ENCODE data around the gene DUSP3.

The DUSP3 gene

DNA sequence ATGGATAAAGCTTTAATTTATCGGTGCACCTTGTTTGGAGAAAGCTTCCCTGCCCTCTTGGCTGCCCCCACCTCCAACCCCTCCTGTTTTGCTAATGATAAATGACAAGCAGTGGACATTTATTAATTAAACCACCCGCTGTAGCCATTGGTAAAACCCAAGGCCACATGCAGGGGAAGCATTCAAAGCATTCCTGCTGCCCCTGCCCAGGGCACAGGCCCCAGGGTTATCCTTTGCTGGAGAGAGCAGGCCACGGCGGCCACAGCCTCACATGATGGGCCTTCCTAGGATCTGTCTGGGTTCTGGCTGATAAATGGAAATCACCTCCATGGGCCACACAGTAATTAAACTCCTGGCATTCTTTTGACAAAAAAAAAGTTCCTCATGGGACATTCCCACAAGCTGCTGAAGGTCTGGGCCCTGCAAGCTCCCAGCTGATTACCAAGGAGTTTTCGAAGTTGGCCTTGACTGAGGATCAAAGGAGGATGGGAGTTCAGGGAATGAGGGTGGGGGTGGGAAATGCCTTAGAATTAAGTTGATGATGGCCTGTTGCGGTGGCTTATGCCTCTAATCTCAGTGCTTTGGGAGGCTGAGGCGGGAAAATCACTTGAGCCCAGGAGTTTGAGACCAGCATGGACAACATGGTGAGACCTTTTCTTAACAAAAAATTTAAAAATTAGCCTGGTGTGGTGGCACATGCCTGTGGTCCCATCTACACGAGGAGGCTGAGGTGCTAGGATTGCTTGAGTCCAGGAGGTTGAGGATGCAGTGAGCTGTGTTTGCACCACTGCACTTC, 55.7 kb downstream of the DUSP3 start:
- no peak for DNase-seq

DNA sequence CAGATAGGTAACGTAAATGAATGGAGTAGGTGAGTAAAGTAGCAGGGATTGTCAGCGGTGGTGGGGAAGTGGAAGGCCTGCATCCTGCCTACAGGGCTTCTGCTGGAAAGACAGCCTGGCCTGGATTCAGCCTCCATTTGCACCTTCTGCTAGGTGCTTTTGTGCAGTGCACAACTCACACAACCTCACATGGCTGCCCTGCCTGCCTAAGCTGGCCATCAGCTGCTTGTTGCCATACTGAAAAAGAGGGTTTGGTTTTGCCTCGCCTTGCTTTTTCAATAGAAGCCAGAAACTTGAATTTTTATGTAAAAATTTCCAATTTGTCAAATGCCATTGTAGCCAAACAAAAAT, 56.5 kb downstream of the DUSP3 start:
- DNase-seq = no peak

DNA sequence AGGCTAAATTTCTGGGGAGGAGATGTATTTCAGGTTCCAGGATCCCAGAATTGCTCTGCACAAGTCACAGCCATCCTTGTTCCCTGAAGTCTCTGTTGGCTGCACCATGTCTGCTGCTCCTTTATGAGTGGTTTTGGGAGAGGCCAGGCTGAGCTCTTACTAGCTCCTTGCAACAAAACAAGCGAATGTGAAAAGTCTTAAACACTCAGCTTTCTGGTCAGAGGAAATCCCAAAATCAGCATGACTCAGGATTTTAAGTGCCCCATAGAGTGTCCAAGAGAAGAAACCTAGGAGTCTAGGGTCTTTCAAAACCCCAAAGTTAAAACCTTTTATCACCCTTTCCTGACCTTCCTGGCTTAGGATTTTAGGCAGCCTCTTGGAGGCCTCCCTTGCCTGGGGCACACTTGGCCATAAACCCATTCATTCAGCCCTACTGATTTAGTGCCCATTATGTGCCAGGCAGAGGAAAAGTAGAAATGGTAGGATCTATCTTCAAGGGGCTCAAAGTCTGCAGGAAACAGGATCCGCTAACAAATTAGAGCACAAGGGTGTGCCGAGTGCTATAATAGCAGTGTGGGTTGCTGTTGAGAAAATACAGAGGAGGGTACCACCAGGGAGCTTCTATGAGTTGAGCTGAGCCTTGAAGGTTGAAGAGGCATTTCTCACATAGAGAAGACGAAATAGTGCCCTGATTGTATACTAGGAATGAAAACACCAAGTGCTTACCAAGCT, 57.1 kb downstream of the DUSP3 start:
- no peak for DNase-seq

DNA sequence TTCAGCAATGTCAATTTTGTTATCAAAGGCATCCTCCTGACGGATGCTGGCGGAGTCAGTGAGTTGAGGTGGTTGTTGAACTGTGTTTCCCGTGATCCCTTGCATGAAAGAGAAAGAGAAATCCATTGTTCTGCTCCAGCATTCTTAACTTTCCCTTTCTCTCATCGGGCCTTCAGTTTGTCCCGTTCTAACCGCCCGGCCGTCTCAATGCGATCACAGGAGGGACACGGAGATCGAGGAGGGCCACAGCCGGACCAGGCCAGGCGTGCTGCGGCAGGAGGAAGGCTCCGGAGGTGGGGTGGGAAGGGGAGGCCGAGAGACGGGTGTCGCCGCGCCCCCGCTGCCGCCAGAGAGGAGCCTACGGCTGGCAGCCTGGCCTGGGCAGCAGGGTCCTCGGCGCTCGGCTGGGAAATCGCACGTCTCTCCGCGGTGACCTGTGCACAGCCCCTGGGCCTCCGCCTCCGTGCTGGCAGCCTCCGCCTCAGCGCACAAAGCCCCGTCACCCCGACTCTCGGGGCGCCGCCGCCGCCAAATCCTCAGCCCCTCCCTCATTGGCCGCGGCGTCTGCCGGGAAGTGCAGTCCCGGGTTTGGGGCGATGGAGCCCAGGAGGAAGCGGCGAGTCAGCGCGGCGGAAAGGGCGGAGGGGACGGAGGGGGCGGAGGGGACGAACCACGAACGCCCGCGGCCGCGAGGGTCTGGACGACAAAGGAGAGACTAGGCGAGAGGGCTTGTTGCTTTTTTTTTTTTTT, 58.3 kb downstream of the DUSP3 start:
- peak; percentile 79 for DNase-seq

- no peak for DNase-seq
These were observed 59.2 kb downstream of the DUSP3 start for GRCh38 chr17:43719578-43719977.

DNA sequence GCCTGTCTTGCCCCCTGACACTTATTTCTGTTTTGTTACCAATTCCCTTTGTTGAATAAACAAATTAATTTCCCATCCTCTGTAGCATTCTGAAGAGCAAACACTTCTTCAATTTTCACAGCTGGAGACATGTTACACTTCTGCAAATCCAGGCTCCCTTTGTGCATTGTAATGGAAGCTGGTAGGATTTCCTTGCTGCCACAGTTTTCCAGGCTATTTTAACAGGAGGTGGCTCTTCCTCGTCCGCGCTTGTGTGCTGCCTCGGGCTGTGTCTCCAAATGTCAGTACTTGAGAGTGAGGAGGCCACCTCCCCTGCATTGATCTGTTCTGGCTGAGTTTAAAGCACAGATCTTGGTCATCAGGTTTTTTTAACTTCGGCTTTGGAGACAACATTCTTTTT, 60.2 kb downstream of the DUSP3 start:
- no peak for DNase-seq

- DNase-seq = no peak
These were observed 60.9 kb downstream of the DUSP3 start for GRCh38 chr17:43717913-43718312.
